Activated CD4-positive, alpha-beta memory T cell treated with anti-CD3 and anti-CD28 coated beads for 36 hours (primary cell): ENCODE data around the gene FAM161B. TPM values are rescaled to one million over a fixed set of nuclear protein-coding genes. Genes with fewer than 3 reads are reported as not detected.

ENCODE experiments used
- CTCF ChIA-PET: fragments of 350-600 bp; sonication (Branson Sonifier 250); formaldehyde crosslinking; loops from one replicate; lab custom pipeline; 2021; ENCODE audit warnings: antibody characterized with exemption, inconsistent platforms; lab: Charles Lee
- POLR2A ChIA-PET: fragments of 350-600 bp; sonication (Branson Sonifier 250); formaldehyde crosslinking; loops from one replicate; lab custom pipeline; 2021; ENCODE audit warnings: antibody characterized with exemption; lab: Charles Lee
- DNase-seq: peaks from one replicate; pipeline ENCODE4 v3.0.0-alpha.2; 2020
- H3K27ac Mint-ChIP-seq: one replicate; pipeline ENCODE4 v1.8.0; 2021; ENCODE audit warnings: mixed read lengths
- H3K27me3 Mint-ChIP-seq: one replicate; pipeline ENCODE4 v1.8.0; 2021; ENCODE audit warnings: mixed read lengths
- H3K36me3 Mint-ChIP-seq: one replicate; pipeline ENCODE4 v1.8.0; 2021; ENCODE audit warnings: mixed read lengths
- H3K4me1 Mint-ChIP-seq: one replicate; pipeline ENCODE4 v1.8.0; 2021; ENCODE audit warnings: low read depth, mixed read lengths
- H3K4me3 Mint-ChIP-seq: one replicate; pipeline ENCODE4 v1.8.0; 2021; ENCODE audit warnings: mild to moderate bottlenecking, mixed read lengths
- H3K9me3 Mint-ChIP-seq: one replicate; pipeline ENCODE4 v1.8.0; 2021; ENCODE audit warnings: mixed read lengths
- intact Hi-C: fragments of 100-400 bp; cut with micrococcal nuclease; formaldehyde crosslinking; loops from one replicate; pipeline ENCODE4 v1.15.1; 2023
- total RNA-seq, 2 experiments: library from RNA; stranded (reverse); gene quantifications; one replicate each; pipeline ENCODE4 v1.2.3, GENCODE V29; 2021

Gene FAM161B
- total RNA-seq, 2 experiments from 2014 or later = 1.1 to 1.4 TPM

GRCh38 chr14:73976125-73976524, 26.2 kb upstream of the FAM161B start:
- intact Hi-C loops = no loop called here
- no peak overlapping the region for H3K27ac Mint-ChIP-seq
- no peak for DNase-seq
- CTCF ChIA-PET = no interaction called here
- no peak overlapping the region for H3K4me3 Mint-ChIP-seq
- no peaks in the 10 kb centered on the region for H3K4me1 Mint-ChIP-seq
- H3K36me3 Mint-ChIP-seq = peaks cover 1% of the 10 kb centered on the region
- no peaks in the 10 kb centered on the region for H3K27me3 Mint-ChIP-seq
- POLR2A ChIA-PET = no interaction called here
- no peaks in the 10 kb centered on the region for H3K9me3 Mint-ChIP-seq

- Mint-ChIP-seq H3K27me3 (no peaks in the 10 kb centered on the region), H3K4me1 (no peaks in the 10 kb centered on the region), H3K36me3 (peaks cover 6% of the 10 kb centered on the region), H3K4me3 (no peak overlapping the region), H3K9me3 (no peaks in the 10 kb centered on the region), H3K27ac (no peak overlapping the region)
- intact Hi-C loops = no loop called here
- no peak for DNase-seq
- ChIA-PET POLR2A (no interaction called here), CTCF (no interaction called here)
These were observed 23.6 kb upstream of the FAM161B start for GRCh38 chr14:73973497-73973896.

DNA sequence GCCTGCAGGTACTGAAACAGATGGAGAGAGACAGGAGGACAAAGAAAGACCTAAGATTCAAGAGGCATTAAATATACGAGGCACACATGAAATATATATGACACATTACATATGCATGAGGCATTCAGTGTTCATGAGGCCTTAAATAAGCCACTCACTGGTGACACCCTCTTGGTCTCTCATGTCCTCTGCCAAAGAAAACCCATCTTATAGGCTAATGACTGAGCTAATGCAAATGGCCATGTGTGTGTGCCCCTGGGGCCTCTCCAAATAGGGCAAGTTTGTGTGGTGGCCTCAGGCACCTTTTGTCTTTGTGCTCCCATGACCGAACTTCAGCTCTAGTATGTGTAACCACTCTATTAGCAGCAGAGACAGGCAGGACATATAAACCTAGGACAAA, 19.0 kb upstream of the FAM161B start:
- ChIA-PET CTCF (no interaction called here), POLR2A (no interaction called here)
- H3K9me3 Mint-ChIP-seq = no peaks in the 10 kb centered on the region
- intact Hi-C loops = no loop called here
- peaks cover 6% of the 10 kb centered on the region for H3K36me3 Mint-ChIP-seq
- no peaks in the 10 kb centered on the region for H3K4me1 Mint-ChIP-seq
- H3K4me3 Mint-ChIP-seq = no peak overlapping the region
- DNase-seq = no peak
- no peak overlapping the region for H3K27ac Mint-ChIP-seq
- no peaks in the 10 kb centered on the region for H3K27me3 Mint-ChIP-seq

DNA sequence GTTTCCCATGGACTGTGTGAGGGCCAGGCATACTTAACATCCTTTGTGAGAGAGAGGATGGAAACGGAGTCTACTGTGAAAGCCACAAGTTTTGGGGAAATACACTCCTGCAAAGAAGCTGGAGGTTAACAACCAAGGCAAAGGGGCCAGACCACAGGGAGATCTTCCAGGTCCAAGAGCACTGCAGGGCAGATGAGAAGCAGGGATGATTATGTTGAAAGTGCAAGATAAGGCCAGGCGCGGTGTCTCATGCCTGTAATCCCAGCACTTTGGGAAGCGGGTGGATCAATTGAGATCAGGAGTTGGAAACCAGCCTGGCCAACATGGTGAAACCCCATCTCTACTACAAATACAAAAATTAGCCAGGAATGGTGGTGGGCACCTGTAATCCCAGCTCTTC, 15.3 kb upstream of the FAM161B start:
- no peaks in the 10 kb centered on the region for H3K9me3 Mint-ChIP-seq
- H3K36me3 Mint-ChIP-seq = peaks cover 21% of the 10 kb centered on the region
- no peaks in the 10 kb centered on the region for H3K4me1 Mint-ChIP-seq
- H3K27ac Mint-ChIP-seq = no peak overlapping the region
- H3K4me3 Mint-ChIP-seq = no peak overlapping the region
- CTCF ChIA-PET = no interaction called here
- intact Hi-C loops = no loop called here
- no peak for DNase-seq
- POLR2A ChIA-PET = no interaction called here
- H3K27me3 Mint-ChIP-seq = no peaks in the 10 kb centered on the region

GRCh38 chr14:73961192-73961591, 11.3 kb upstream of the FAM161B start:
- H3K27me3 Mint-ChIP-seq = no peaks in the 10 kb centered on the region
- intact Hi-C loops = no loop called here
- peaks cover 25% of the 10 kb centered on the region for H3K36me3 Mint-ChIP-seq
- H3K4me3 Mint-ChIP-seq = no peak overlapping the region
- ChIA-PET POLR2A (no interaction called here), CTCF (no interaction called here)
- H3K4me1 Mint-ChIP-seq = no peaks in the 10 kb centered on the region
- H3K9me3 Mint-ChIP-seq = no peaks in the 10 kb centered on the region
- no peak overlapping the region for H3K27ac Mint-ChIP-seq
- no peak for DNase-seq

DNA sequence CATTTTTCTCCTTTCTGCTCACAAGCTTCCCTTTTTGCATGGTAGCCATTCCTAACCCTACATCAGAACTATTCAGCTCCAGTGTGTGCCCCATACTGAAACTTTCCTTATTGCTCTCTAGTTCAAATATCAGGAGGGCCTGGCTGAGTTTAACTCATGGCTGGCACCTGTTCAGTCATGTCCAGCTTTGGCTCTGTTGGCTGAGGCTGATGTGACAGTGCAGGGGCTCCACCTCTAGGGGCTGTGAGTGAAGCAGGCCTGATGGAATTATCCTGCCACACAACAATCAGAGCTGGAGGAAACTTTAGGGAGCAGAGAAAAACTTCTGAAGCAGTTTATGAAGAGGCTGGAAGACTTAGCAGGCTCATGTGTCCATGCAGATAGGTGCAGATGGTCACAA, 8.7 kb upstream of the FAM161B start:
- H3K9me3 Mint-ChIP-seq = no peaks in the 10 kb centered on the region
- intact Hi-C loops = no loop called here
- no peak overlapping the region for H3K27ac Mint-ChIP-seq
- POLR2A ChIA-PET = no interaction called here
- no peak overlapping the region for H3K4me3 Mint-ChIP-seq
- DNase-seq = no peak
- CTCF ChIA-PET = interaction anchor here (1.2 kb wide), 1 partner anchor 9 kb away, joined by 4 read pairs; the partner anchor contains the start of genes COQ6 and FAM161B
- no peaks in the 10 kb centered on the region for H3K4me1 Mint-ChIP-seq
- H3K27me3 Mint-ChIP-seq = no peaks in the 10 kb centered on the region
- peaks cover 28% of the 10 kb centered on the region for H3K36me3 Mint-ChIP-seq

DNA sequence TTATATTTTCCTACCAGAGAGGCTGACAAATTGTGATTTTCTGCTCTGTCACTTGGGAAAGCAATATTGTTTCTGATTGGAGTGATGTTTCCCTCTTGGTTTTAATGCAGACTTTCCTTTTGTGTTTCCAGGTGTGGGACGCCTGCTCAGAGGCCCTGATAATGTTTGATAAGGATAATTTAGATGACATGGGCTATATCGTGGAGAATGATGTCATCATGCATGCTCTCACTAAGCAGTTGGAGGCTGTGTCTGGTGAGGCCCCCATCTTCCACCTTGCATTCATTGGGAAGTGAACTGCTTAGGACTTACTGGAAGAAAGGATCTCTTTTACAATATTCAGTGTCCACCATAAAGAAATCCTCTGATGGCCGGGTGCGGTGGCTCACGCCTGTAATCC, 5.8 kb upstream of the FAM161B start:
- CTCF ChIA-PET = no interaction called here
- Mint-ChIP-seq H3K27ac (no peak overlapping the region), H3K9me3 (no peaks in the 10 kb centered on the region), H3K4me3 (no peak overlapping the region), H3K4me1 (peaks cover 12% of the 10 kb centered on the region), H3K27me3 (no peaks in the 10 kb centered on the region), H3K36me3 (peaks cover 22% of the 10 kb centered on the region)
- intact Hi-C loops = no loop called here
- no peak for DNase-seq
- POLR2A ChIA-PET = no interaction called here

DNA sequence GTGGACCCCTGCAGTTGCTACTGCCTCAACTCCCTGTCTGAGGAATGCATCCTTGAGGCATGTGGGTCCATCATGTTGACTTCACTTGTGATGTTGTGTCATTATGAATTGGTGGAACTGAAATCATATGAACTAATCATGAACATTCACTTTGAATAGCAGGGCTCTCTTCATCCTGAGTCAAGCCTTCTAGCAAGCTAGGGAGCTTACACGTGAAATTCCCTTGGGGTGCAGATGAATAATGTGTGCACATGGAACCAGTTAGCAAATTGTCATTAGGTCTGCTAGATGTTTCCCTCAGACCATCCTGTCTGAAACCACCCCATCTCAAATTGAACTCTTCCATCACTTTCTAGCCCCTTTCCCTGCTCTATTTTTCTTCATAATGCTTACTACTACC, 3.8 kb upstream of the FAM161B start:
- POLR2A ChIA-PET = no interaction called here

GRCh38 chr14:73945159-73945670, 4.7 kb downstream of the FAM161B start:
- Mint-ChIP-seq H3K4me1 (peaks cover 5% of the 10 kb centered on the region), H3K27me3 (no peaks in the 10 kb centered on the region), H3K4me3 (no peak overlapping the region), H3K27ac (no peak overlapping the region), H3K36me3 (no peaks in the 10 kb centered on the region), H3K9me3 (no peaks in the 10 kb centered on the region)
- DNase-seq = no peak
- ChIA-PET CTCF (no interaction called here), POLR2A (no interaction called here)
- intact Hi-C loops = no loop called here

More for the DNA sequence above, 3.8 kb upstream of the FAM161B start:
- Mint-ChIP-seq H3K27ac (no peak overlapping the region), H3K27me3 (no peaks in the 10 kb centered on the region), H3K36me3 (peaks cover 15% of the 10 kb centered on the region), H3K4me3 (no peak overlapping the region), H3K9me3 (no peaks in the 10 kb centered on the region), H3K4me1 (peaks cover 17% of the 10 kb centered on the region)
- CTCF ChIA-PET = no interaction called here
- DNase-seq = no peak
- intact Hi-C loops = loop anchor here (5.0 kb wide), 1 partner anchor 84 kb away; no protein-coding TSS in a partner anchor

- no peaks in the 10 kb centered on the region for H3K36me3 Mint-ChIP-seq
- H3K27me3 Mint-ChIP-seq = no peaks in the 10 kb centered on the region
- intact Hi-C loops = no loop called here
- DNase-seq = no peak
- H3K4me3 Mint-ChIP-seq = no peak overlapping the region
- CTCF ChIA-PET = no interaction called here
- H3K4me1 Mint-ChIP-seq = peaks cover under 1% of the 10 kb centered on the region
- no peaks in the 10 kb centered on the region for H3K9me3 Mint-ChIP-seq
- POLR2A ChIA-PET = no interaction called here
- no peak overlapping the region for H3K27ac Mint-ChIP-seq
These were observed 5.3 kb downstream of the FAM161B start for GRCh38 chr14:73944432-73945158.

GRCh38 chr14:73943083-73943482, 6.8 kb downstream of the FAM161B start:
- Mint-ChIP-seq H3K4me1 (no peaks in the 10 kb centered on the region), H3K27ac (no peak overlapping the region), H3K27me3 (no peaks in the 10 kb centered on the region), H3K4me3 (no peak overlapping the region), H3K9me3 (no peaks in the 10 kb centered on the region), H3K36me3 (no peaks in the 10 kb centered on the region)
- ChIA-PET CTCF (no interaction called here), POLR2A (no interaction called here)
- intact Hi-C loops = no loop called here
- no peak for DNase-seq

GRCh38 chr14:73942180-73942579, 7.7 kb downstream of the FAM161B start:
- intact Hi-C loops = no loop called here
- ChIA-PET POLR2A (no interaction called here), CTCF (no interaction called here)
- no peaks in the 10 kb centered on the region for H3K9me3 Mint-ChIP-seq
- H3K27me3 Mint-ChIP-seq = no peaks in the 10 kb centered on the region
- DNase-seq = no peak
- no peak overlapping the region for H3K4me3 Mint-ChIP-seq
- H3K4me1 Mint-ChIP-seq = no peaks in the 10 kb centered on the region
- no peaks in the 10 kb centered on the region for H3K36me3 Mint-ChIP-seq
- no peak overlapping the region for H3K27ac Mint-ChIP-seq

DNA sequence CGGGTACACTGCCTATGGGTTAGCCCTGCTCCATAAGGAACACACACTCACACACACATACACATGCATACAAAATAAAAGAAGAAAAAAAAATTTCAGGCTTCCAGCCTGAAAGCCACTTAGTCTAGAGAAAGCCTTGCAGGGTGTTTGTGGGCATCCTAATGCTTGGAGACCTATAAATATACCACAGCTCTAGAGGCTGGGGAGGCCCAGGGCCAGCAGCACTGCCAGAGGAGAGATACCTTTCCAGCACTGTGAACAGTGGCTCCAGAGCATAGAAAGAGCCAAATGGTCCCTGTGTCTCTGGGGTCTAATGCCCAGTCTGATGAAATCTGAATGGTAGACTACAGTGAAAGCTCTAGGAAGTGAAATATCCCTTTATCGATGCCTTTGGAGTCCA, 12.9 kb downstream of the FAM161B start:
- H3K27ac Mint-ChIP-seq = no peak overlapping the region
- no peak for DNase-seq
- ChIA-PET POLR2A (interaction anchor here (0.6 kb wide), 1 partner anchor 13 kb away, joined by 3 read pairs; the partner anchor contains the start of genes COQ6 and FAM161B), CTCF (interaction anchor here (1.0 to 2.1 kb wide), 2 partner anchors 13 to 208 kb away, joined by 3 to 6 read pairs; partner anchors contain the start of genes COQ6 and FAM161B)
- H3K27me3 Mint-ChIP-seq = no peaks in the 10 kb centered on the region
- intact Hi-C loops = no loop called here
- H3K4me3 Mint-ChIP-seq = no peak overlapping the region
- H3K36me3 Mint-ChIP-seq = peaks cover 17% of the 10 kb centered on the region
- H3K9me3 Mint-ChIP-seq = no peaks in the 10 kb centered on the region
- no peaks in the 10 kb centered on the region for H3K4me1 Mint-ChIP-seq
